Measurements from ENCODE around the gene LRP2BP. TPM values are rescaled to one million over a fixed set of nuclear protein-coding genes. Genes with fewer than 3 reads are reported as not detected.

The LRP2BP gene
- total RNA-seq, 1 experiment from 2014 or later: 0.33 TPM

GRCh38 chr4:185408432-185408831, 12.7 kb upstream of the LRP2BP start:
- no peaks in the 10 kb centered on the region for H3K4me1 Mint-ChIP-seq
- H3K4me3 Mint-ChIP-seq: no peak overlapping the region
- ChIA-PET POLR2A (no interaction called here), CTCF (no interaction called here)
- peaks cover 25% of the 10 kb centered on the region for H3K36me3 Mint-ChIP-seq
- H3K9me3 Mint-ChIP-seq: peaks cover 7% of the 10 kb centered on the region
- no peak for DNase-seq (ENCODE audit: low spot score)
- no peaks in the 10 kb centered on the region; the same call in 1 of the 2 replicates for H3K27me3 Mint-ChIP-seq (ENCODE audit: low read depth)
- ATAC-seq: no peak
- H3K27ac Mint-ChIP-seq: no peak overlapping the region
- no peak for TF ChIP-seq ATF6 (CRISPR knock-in tag; IDR thresholded peaks at IDR 0.05)
- no peak for TF ChIP-seq TP53 (CRISPR knock-in tag; IDR thresholded peaks at IDR 0.05)
- TF ChIP-seq KAT7 (CRISPR knock-in tag; IDR thresholded peaks at IDR 0.05; ENCODE audit: borderline replicate concordance): no peak
- TF ChIP-seq NFYB (CRISPR knock-in tag; conservative IDR thresholded peaks at IDR 0.05; ENCODE audit: low read depth): no peak
- TF ChIP-seq FOXK1 (CRISPR knock-in tag; IDR thresholded peaks at IDR 0.05): no peak
- no peak for TF ChIP-seq PRDM15 (CRISPR knock-in tag; IDR thresholded peaks at IDR 0.05)
- no peak for TF ChIP-seq ZNF671 (CRISPR knock-in tag; IDR thresholded peaks at IDR 0.05)

- peaks cover 47% of the 10 kb centered on the region for H3K36me3 Mint-ChIP-seq
These were observed 9.7 kb upstream of the LRP2BP start for GRCh38 chr4:185405296-185405999.

More at GRCh38 chr4:185405296-185405999, 9.7 kb upstream of the LRP2BP start:
- Mint-ChIP-seq H3K27ac (no peak overlapping the region), H3K9me3 (peaks cover 7% of the 10 kb centered on the region), H3K4me1 (no peaks in the 10 kb centered on the region), H3K4me3 (no peak overlapping the region), H3K27me3 (ENCODE audit: low read depth) (no peaks in the 10 kb centered on the region; the same call in 1 of the 2 replicates)
- TF ChIP-seq CREM (CRISPR knock-in tag; IDR thresholded peaks at IDR 0.05) (no peak), FOXP1 (CRISPR knock-in tag; IDR thresholded peaks at IDR 0.05; ENCODE audit: borderline replicate concordance) (no peak), MYBL2 (CRISPR knock-in tag; IDR thresholded peaks at IDR 0.05) (no peak), ATF6 (CRISPR knock-in tag; IDR thresholded peaks at IDR 0.05) (no peak), NFYB (CRISPR knock-in tag; conservative IDR thresholded peaks at IDR 0.05; ENCODE audit: low read depth) (no peak), ESRRA (CRISPR knock-in tag; IDR thresholded peaks at IDR 0.05; ENCODE audit: borderline replicate concordance) (no peak), CDX4 (CRISPR knock-in tag; IDR thresholded peaks at IDR 0.05; ENCODE audit: borderline replicate concordance) (no peak)
- ChIA-PET CTCF (interaction anchor here (1.3 kb wide), 1 partner anchor 193 kb away, joined by 5 read pairs; no protein-coding TSS in a partner anchor), POLR2A (no interaction called here)
- no peak for ATAC-seq
- DNase-seq (ENCODE audit: low spot score): no peak

Data from WTC11 (cell line).